GM13976 (cell line): ENCODE data around the gene TBC1D7.

Experiments
- DNase-seq: peaks from one replicate; pipeline ENCODE4 v3.0.0; 2012; ENCODE audit warnings: low spot score
- CTCF ChIP-seq: IDR thresholded peaks from 2 replicates; pipeline ENCODE4 v1.5.1; 2012; ENCODE audit warnings: borderline replicate concordance, mild to moderate bottlenecking; ENCODE audit not compliant: insufficient read depth; ENCODE audit errors: extremely low read depth, missing control alignments, control extremely low read depth
- in situ Hi-C: fragments of 300-500 bp; cut with MboI; formaldehyde crosslinking; loops from one replicate; pipeline ENCODE4 v1.12.0; 2022; ENCODE audit warnings: low sequenced_read_pairs, mixed read lengths, inconsistent platforms; ENCODE audit not compliant: unreplicated experiment

Gene TBC1D7

GRCh38 chr6:13372076-13372475 is 43.7 kb upstream of the TBC1D7 start:
- no peak for DNase-seq
- in situ Hi-C loops: no loop called here

GRCh38 chr6:13371421-13372072 is 43.2 kb upstream of the TBC1D7 start:
- DNase-seq: no peak
- in situ Hi-C loops: no loop called here
- TF ChIP-seq CTCF: no peak

More at GRCh38 chr6:13372076-13372475, 43.7 kb upstream of the TBC1D7 start:
- TF ChIP-seq CTCF: no peak

GRCh38 chr6:13370623-13371022 is 42.3 kb upstream of the TBC1D7 start:
- TF ChIP-seq CTCF: no peak
- DNase-seq: no peak
- in situ Hi-C loops: no loop called here

- in situ Hi-C loops: no loop called here
- TF ChIP-seq CTCF: no peak
Measured at GRCh38 chr6:13369591-13369990, 41.3 kb upstream of the TBC1D7 start.

GRCh38 chr6:13368731-13369115 is 40.4 kb upstream of the TBC1D7 start:
- no peak for TF ChIP-seq CTCF
- no peak for DNase-seq
- in situ Hi-C loops: no loop called here

More at GRCh38 chr6:13369591-13369990, 41.3 kb upstream of the TBC1D7 start:
- no peak for DNase-seq

GRCh38 chr6:13368079-13368730 is 39.9 kb upstream of the TBC1D7 start:
- no peak for DNase-seq
- TF ChIP-seq CTCF: no peak
- in situ Hi-C loops: no loop called here
